SK-N-SH (cell line): ENCODE results near the gene MAPK14. TPM values are rescaled to one million over a fixed set of nuclear protein-coding genes. Genes with fewer than 3 reads are reported as not detected.

Experiments
- CTCF ChIA-PET: fragments of 300-600, 350-600 bp; formaldehyde crosslinking; extraction: SDS; loops from one replicate; lab custom pipeline; 2021; lab: Yijun Ruan, JAX
- POLR2A ChIA-PET: fragments of 350-600 bp; sonication (Branson Sonifier 250); formaldehyde crosslinking; extraction: SDS; loops from one replicate; lab custom pipeline; 2020; ENCODE audit warnings: antibody characterized with exemption, inconsistent platforms; lab: Yijun Ruan, JAX
- DNase-seq: peaks from one replicate; pipeline ENCODE4 v3.0.0; 2012
- H2AFZ ChIP-seq: fragments of 200-600 bp; sonication (generic); 2 replicates; pipeline ENCODE4 v1.8.1; 2016; ENCODE audit warnings: antibody characterized with exemption, mild to moderate bottlenecking, low read depth
- H3F3A ChIP-seq: fragments of 200-600 bp; sonication (generic); replicated peaks from 2 replicates; pipeline ENCODE3; 2016; ENCODE audit warnings: antibody characterized with exemption, mild to moderate bottlenecking; ENCODE audit not compliant: insufficient read depth
- H3K27ac ChIP-seq, 2 experiments: fragments of 200-500 bp in 1 of 2; fragments of 200-600 bp in 1 of 2; sonication (Bioruptor generic) in 1 of 2; sonication (generic), shearing (Covaris generic) in 1 of 2; 2 replicates each; pipeline versions ENCODE4 v1.5.1 to v1.6.1; 2014 to 2016; ENCODE audit warnings: low read depth in 2 of 2, inconsistent platforms in 1 of 2, low read length in 1 of 2, mild to moderate bottlenecking in 1 of 2, mixed read lengths in 1 of 2
- H3K27me3 ChIP-seq: fragments of 200-600 bp; sonication (generic), shearing (Covaris generic); 2 replicates; pipeline ENCODE4 v1.6.1; 2016; ENCODE audit warnings: mixed run types; ENCODE audit not compliant: insufficient read depth
- H3K36me3 ChIP-seq, 2 experiments: fragments of 200-500 bp in 1 of 2; fragments of 200-600 bp in 1 of 2; sonication (Bioruptor generic) in 1 of 2; sonication (generic) in 1 of 2; replicated peaks in 1 of 2; 2 replicates each; pipeline versions ENCODE3 to v1.5.1; 2014 to 2016; ENCODE audit warnings: low read length in 1 of 2, mild to moderate bottlenecking in 1 of 2; ENCODE audit not compliant: insufficient read depth in 2 of 2, control insufficient read depth in 1 of 2
- H3K4me1 ChIP-seq, 2 experiments: fragments of 200-500 bp in 1 of 2; fragments of 200-600 bp in 1 of 2; sonication (Bioruptor generic) in 1 of 2; sonication (generic), shearing (Covaris generic) in 1 of 2; 2 replicates each; pipeline versions ENCODE4 v1.5.1 to v1.6.1; 2014 to 2016; ENCODE audit warnings: low read depth in 1 of 2, low read length in 1 of 2, mixed run types in 1 of 2; ENCODE audit not compliant: insufficient read depth in 2 of 2, control insufficient read depth in 1 of 2
- H3K4me2 ChIP-seq: fragments of 200-600 bp; sonication (generic), shearing (Covaris generic); 2 replicates; pipeline ENCODE4 v1.6.1; 2017; ENCODE audit warnings: mixed run types
- H3K4me3 ChIP-seq, 2 experiments: fragments of 200-500 bp in 1 of 2; fragments of 200-600 bp in 1 of 2; sonication (Bioruptor generic) in 1 of 2; sonication (generic), shearing (Covaris generic) in 1 of 2; 2 replicates each; pipeline versions ENCODE4 v1.5.1 to v1.8.1; 2014 to 2016; ENCODE audit warnings: low read depth in 2 of 2, inconsistent platforms in 1 of 2, low read length in 1 of 2, mild to moderate bottlenecking in 1 of 2, mixed read lengths in 1 of 2, moderate library complexity in 1 of 2
- H3K79me2 ChIP-seq: fragments of 200-600 bp; sonication (generic); 2 replicates; pipeline ENCODE4 v1.8.1; 2017; ENCODE audit warnings: mild to moderate bottlenecking; ENCODE audit not compliant: insufficient read depth
- H3K9ac ChIP-seq: fragments of 200-600 bp; sonication (generic); 2 replicates; pipeline ENCODE4 v1.6.1; 2017; ENCODE audit warnings: mixed run types
- H3K9me2 ChIP-seq: fragments of 200-600 bp; sonication (generic); 2 replicates; pipeline ENCODE4 v1.6.1; 2017; ENCODE audit warnings: mixed run types
- H3K9me3 ChIP-seq: fragments of 200-600 bp; sonication (generic); 2 replicates; pipeline ENCODE4 v1.6.1; 2017; ENCODE audit warnings: mixed run types, mild to moderate bottlenecking, moderate library complexity
- H4K20me1 ChIP-seq: fragments of 200-600 bp; sonication (generic); 2 replicates; pipeline ENCODE4 v1.6.1; 2017; ENCODE audit warnings: mild to moderate bottlenecking, mixed run types; ENCODE audit not compliant: insufficient read depth
- CHD2 ChIP-seq: fragments of 150-350 bp; IDR thresholded peaks from 2 replicates; pipeline ENCODE4 v1.6.1; 2018; ENCODE audit warnings: low read length; ENCODE audit not compliant: partially characterized antibody
- EZH2phosphoT487 ChIP-seq: fragments of 200-600 bp; sonication (generic); IDR thresholded peaks from 2 replicates; pipeline ENCODE4 v1.6.1; 2017; ENCODE audit warnings: low read depth, mixed run types, mild to moderate bottlenecking, antibody characterized with exemption, moderate library complexity, borderline replicate concordance
- FOSL2 ChIP-seq: IDR thresholded peaks from 2 replicates; pipeline ENCODE4 v1.4.0; 2012; ENCODE audit warnings: low read depth, mild to moderate bottlenecking, moderate library complexity, borderline replicate concordance
- FOXJ3 ChIP-seq: sonication (generic); formaldehyde crosslinking; IDR thresholded peaks from 2 replicates; pipeline ENCODE4 v1.5.1; 2020; ENCODE audit warnings: mild to moderate bottlenecking, missing genetic modification reagents
- MEF2A ChIP-seq: IDR thresholded peaks from 2 replicates; pipeline ENCODE4 v1.4.0; 2012; ENCODE audit warnings: low read depth, borderline replicate concordance
- NFIC ChIP-seq: IDR thresholded peaks from 2 replicates; pipeline ENCODE4 v1.4.0; 2012; ENCODE audit warnings: borderline replicate concordance
- NRF1 ChIP-seq: IDR thresholded peaks from 2 replicates; pipeline ENCODE4 v1.6.1; 2012; ENCODE audit warnings: low read depth, mild to moderate bottlenecking, low read length
- RAD21 ChIP-seq: IDR thresholded peaks from 2 replicates; pipeline ENCODE4 v1.6.1; 2012; ENCODE audit warnings: mild to moderate bottlenecking, low read length
- SIN3A ChIP-seq: IDR thresholded peaks from 2 replicates; pipeline ENCODE4 v1.6.1; 2012; ENCODE audit warnings: low read depth, mild to moderate bottlenecking, low read length, moderate library complexity, borderline replicate concordance
- SMC3 ChIP-seq: IDR thresholded peaks from 2 replicates; pipeline ENCODE4 v1.6.1; 2012; ENCODE audit warnings: low read depth, low read length, improper control_type of control experiment
- TAF1 ChIP-seq: IDR thresholded peaks from 2 replicates; pipeline ENCODE4 v1.6.1; 2012; ENCODE audit warnings: low read depth, mild to moderate bottlenecking, low read length, moderate library complexity, borderline replicate concordance
- TEAD4 ChIP-seq: IDR thresholded peaks from 2 replicates; pipeline ENCODE4 v1.4.0; 2012; ENCODE audit warnings: mild to moderate bottlenecking, borderline replicate concordance; ENCODE audit not compliant: insufficient read depth
- YY1 ChIP-seq: IDR thresholded peaks from 2 replicates; pipeline ENCODE4 v1.4.0; 2012; ENCODE audit warnings: low read depth, mild to moderate bottlenecking
- WGBS: methylation state at CpG from one replicate; pipeline ENCODE4 v1.1.6; 2017; ENCODE audit warnings: low lambda C conversion rate; 5-methylcytosine and 5-hydroxymethylcytosine counted together
- polyA plus RNA-seq, 3 experiments: library from polyadenylated mRNA; depleted of rRNA; stranded (reverse); fragments of >200 nt; gene quantifications; 2 replicates each; pipeline ENCODE4 v1.2.3, GENCODE V29; 2012
- TF ChIP-seq, protein P1 (sequence below): fragments of 150-350 bp; IDR thresholded peaks from 2 replicates; pipeline ENCODE4 v1.6.1; 2017; ENCODE audit warnings: antibody characterized with exemption, low read length, low read depth, borderline replicate concordance
- TF ChIP-seq, protein P2 (sequence below): IDR thresholded peaks from 2 replicates; pipeline ENCODE4 v1.4.0; 2012; ENCODE audit warnings: low read depth, borderline replicate concordance
- TF ChIP-seq, protein P3 (sequence below): IDR thresholded peaks from 2 replicates; pipeline ENCODE4 v1.4.0; 2012; ENCODE audit warnings: low read depth

MAPK14 gene
- polyA plus RNA-seq, 1 of the 3 experiments (the other 2 are of a cell fraction), result 19.8 TPM

DNA sequence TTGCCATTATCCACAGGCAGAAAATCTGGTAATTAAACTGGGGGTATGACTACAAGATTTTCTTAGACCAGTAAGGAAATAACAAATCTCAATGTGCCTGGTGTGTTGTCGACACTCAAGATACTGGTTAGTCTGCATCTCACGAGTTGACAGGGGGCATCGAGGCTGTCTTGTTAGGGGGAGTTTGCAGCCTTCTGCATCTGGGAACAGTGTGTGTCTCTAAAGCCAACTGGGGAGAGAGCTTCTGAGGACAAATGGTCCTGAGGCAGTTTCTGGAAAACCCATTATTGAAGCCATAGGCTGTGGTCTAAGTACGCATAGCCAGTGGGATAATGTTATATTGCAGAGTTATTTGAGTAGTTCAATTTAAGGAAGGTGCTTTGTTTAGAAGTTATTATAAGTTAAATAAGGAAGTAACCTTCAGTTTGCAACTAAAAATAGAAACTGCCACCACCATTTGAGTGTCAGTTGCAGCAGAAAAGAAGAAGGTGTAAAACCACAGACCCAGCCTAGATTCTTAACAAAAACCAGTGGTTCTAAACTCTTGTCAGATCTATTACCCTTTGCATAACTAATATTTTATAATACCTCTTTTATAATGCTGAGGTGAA lies 87.3 kb downstream of the MAPK14 start:
- no peak overlapping the region for H3K27ac ChIP-seq
- TF ChIP-seq NRF1 (no peak), FOXJ3 (CRISPR knock-in tag) (no peak), CHD2 (no peak), TEAD4 (no peak), NFIC (no peak), YY1 (no peak), SIN3A (no peak), SMC3 (no peak), FOSL2 (no peak), EZH2phosphoT487 (no peak), TAF1 (no peak), MEF2A (no peak), RAD21 (no peak)
- TF ChIP-seq, protein P1, sequence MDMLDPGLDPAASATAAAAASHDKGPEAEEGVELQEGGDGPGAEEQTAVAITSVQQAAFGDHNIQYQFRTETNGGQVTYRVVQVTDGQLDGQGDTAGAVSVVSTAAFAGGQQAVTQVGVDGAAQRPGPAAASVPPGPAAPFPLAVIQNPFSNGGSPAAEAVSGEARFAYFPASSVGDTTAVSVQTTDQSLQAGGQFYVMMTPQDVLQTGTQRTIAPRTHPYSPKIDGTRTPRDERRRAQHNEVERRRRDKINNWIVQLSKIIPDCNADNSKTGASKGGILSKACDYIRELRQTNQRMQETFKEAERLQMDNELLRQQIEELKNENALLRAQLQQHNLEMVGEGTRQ, result no peak
- TF ChIP-seq, protein P2, sequence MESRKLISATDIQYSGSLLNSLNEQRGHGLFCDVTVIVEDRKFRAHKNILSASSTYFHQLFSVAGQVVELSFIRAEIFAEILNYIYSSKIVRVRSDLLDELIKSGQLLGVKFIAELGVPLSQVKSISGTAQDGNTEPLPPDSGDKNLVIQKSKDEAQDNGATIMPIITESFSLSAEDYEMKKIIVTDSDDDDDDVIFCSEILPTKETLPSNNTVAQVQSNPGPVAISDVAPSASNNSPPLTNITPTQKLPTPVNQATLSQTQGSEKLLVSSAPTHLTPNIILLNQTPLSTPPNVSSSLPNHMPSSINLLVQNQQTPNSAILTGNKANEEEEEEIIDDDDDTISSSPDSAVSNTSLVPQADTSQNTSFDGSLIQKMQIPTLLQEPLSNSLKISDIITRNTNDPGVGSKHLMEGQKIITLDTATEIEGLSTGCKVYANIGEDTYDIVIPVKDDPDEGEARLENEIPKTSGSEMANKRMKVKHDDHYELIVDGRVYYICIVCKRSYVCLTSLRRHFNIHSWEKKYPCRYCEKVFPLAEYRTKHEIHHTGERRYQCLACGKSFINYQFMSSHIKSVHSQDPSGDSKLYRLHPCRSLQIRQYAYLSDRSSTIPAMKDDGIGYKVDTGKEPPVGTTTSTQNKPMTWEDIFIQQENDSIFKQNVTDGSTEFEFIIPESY, result no peak
- TF ChIP-seq, protein P3, sequence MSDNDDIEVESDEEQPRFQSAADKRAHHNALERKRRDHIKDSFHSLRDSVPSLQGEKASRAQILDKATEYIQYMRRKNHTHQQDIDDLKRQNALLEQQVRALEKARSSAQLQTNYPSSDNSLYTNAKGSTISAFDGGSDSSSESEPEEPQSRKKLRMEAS, result no peak
- peaks cover 8% of the 10 kb centered on the region for H3F3A ChIP-seq
- no peak for DNase-seq
- H4K20me1 ChIP-seq, result no peaks in the 10 kb centered on the region
- no peak overlapping the region for H3K9ac ChIP-seq
- peaks cover 16 to 22% of the 10 kb centered on the region in 2 experiments for H3K36me3 ChIP-seq
- H3K4me1 ChIP-seq, result peaks cover 0 to 29% of the 10 kb centered on the region in 2 experiments; a peak in 2 of 4 replicates
- H3K9me2 ChIP-seq, result no peaks in the 10 kb centered on the region
- CTCF ChIA-PET, result interaction anchor here (1.6 kb wide), 1 partner anchor 87 kb away, joined by 3 read pairs; the partner anchor contains the start of gene MAPK14
- 73% methylated on average over 4 of the region's 4 CpGs for WGBS
- no peaks in the 10 kb centered on the region for H3K79me2 ChIP-seq
- no peak overlapping the region for H3K4me2 ChIP-seq
- H3K4me3 ChIP-seq, result no peak overlapping the region
- no peak overlapping the region for H2AFZ ChIP-seq
- H3K27me3 ChIP-seq, result no peaks in the 10 kb centered on the region
- POLR2A ChIA-PET, result no interaction called here
- H3K9me3 ChIP-seq, result no peaks in the 10 kb centered on the region
